PC-9 (cell line): ENCODE measurements around the gene CPEB1. TPM values are rescaled to one million over a fixed set of nuclear protein-coding genes. Genes with fewer than 3 reads are reported as not detected.

ENCODE experiments used
- BruUV-seq: library from RNA; stranded (reverse); fragments of 400-500 nt; replicated peaks from 2 replicates; lab custom pipeline; 2021; lab: Mats Ljungman, UMichigan
- CTCF ChIA-PET: fragments of 300-600 bp; sonication (Branson Sonifier 250); formaldehyde crosslinking; loops from one replicate; lab custom pipeline; 2022; ENCODE audit warnings: antibody characterized with exemption; lab: Charles Lee
- POLR2A ChIA-PET: fragments of 300-600 bp; sonication (Branson Sonifier 250); formaldehyde crosslinking; loops from one replicate; lab custom pipeline; 2022; ENCODE audit warnings: antibody characterized with exemption; ENCODE audit not compliant: unreplicated experiment; lab: Charles Lee
- DNase-seq, 2 experiments: peaks; one replicate each; pipeline versions ENCODE4 v3.0.0 to v3.0.0-alpha.2; 2015 to 2022; ENCODE audit warnings: mixed read lengths in 1 of 2
- H2AFZ ChIP-seq: fragments of 200-600 bp; sonication (generic); 2 replicates; pipeline ENCODE4 v1.8.1; 2017; ENCODE audit warnings: antibody characterized with exemption
- H3F3A ChIP-seq: fragments of 200-600 bp; sonication (generic); 2 replicates; pipeline ENCODE4 v1.8.1; 2017; ENCODE audit warnings: antibody characterized with exemption, mild to moderate bottlenecking, low read depth; ENCODE audit not compliant: insufficient read depth
- H3K27ac ChIP-seq: fragments of 200-600 bp; sonication (generic); 2 replicates; pipeline ENCODE4 v1.6.1; 2016; ENCODE audit warnings: mixed run types
- H3K27me3 ChIP-seq: fragments of 200-600 bp; sonication (generic); 2 replicates; pipeline ENCODE4 v1.6.1; 2016; ENCODE audit warnings: low read depth, mixed run types; ENCODE audit not compliant: insufficient read depth
- H3K36me3 ChIP-seq: fragments of 200-600 bp; sonication (generic); 2 replicates; pipeline ENCODE4 v1.6.1; 2016; ENCODE audit warnings: low read depth, mixed run types
- H3K4me1 ChIP-seq: fragments of 200-600 bp; sonication (generic); replicated peaks from 2 replicates; pipeline ENCODE4 v1.6.1; 2016; ENCODE audit warnings: mixed run types; ENCODE audit not compliant: insufficient read depth
- H3K4me2 ChIP-seq: fragments of 200-600 bp; sonication (generic); 2 replicates; pipeline ENCODE4 v1.6.1; 2017; ENCODE audit warnings: mixed run types
- H3K4me3 ChIP-seq: fragments of 200-600 bp; sonication (generic); 2 replicates; pipeline ENCODE4 v1.6.1; 2016; ENCODE audit warnings: mixed run types
- H3K79me2 ChIP-seq: fragments of 200-600 bp; sonication (generic); 2 replicates; pipeline ENCODE4 v1.6.1; 2017; ENCODE audit warnings: low read depth, mixed run types
- H3K9me2 ChIP-seq: fragments of 200-600 bp; sonication (generic); 2 replicates; pipeline ENCODE4 v1.8.1; 2017; ENCODE audit warnings: mild to moderate bottlenecking; ENCODE audit not compliant: insufficient read depth
- H3K9me3 ChIP-seq: fragments of 200-600 bp; sonication (generic); 2 replicates; pipeline ENCODE4 v1.8.1; 2016; ENCODE audit warnings: low read depth; ENCODE audit not compliant: insufficient read depth
- H4K20me1 ChIP-seq: fragments of 200-600 bp; sonication (generic); 2 replicates; pipeline ENCODE4 v1.8.1; 2017; ENCODE audit not compliant: insufficient read depth
- EZH2 ChIP-seq: fragments of 200-600 bp; sonication (generic); IDR thresholded peaks from 2 replicates; pipeline ENCODE4 v1.8.0; 2017; ENCODE audit warnings: antibody characterized with exemption, low read depth
- intact Hi-C: fragments of 100-400 bp; cut with micrococcal nuclease; formaldehyde crosslinking; loops from one replicate; pipeline ENCODE4 v1.10.0; 2022; ENCODE audit not compliant: unreplicated experiment
- total RNA-seq: library from RNA; stranded (reverse); gene quantifications from 2 replicates; pipeline ENCODE4 v1.2.3, GENCODE V29; 2021
- TF ChIP-seq, protein P1 (sequence below): fragments of 200-600 bp; sonication (generic); conservative IDR thresholded peaks from 2 replicates; pipeline ENCODE4 v1.6.1; 2017; ENCODE audit warnings: mixed run types, antibody characterized with exemption, mild to moderate bottlenecking, moderate library complexity

The CPEB1 gene
- total RNA-seq, 1 experiment from 2014 or later, result not detected

DNA sequence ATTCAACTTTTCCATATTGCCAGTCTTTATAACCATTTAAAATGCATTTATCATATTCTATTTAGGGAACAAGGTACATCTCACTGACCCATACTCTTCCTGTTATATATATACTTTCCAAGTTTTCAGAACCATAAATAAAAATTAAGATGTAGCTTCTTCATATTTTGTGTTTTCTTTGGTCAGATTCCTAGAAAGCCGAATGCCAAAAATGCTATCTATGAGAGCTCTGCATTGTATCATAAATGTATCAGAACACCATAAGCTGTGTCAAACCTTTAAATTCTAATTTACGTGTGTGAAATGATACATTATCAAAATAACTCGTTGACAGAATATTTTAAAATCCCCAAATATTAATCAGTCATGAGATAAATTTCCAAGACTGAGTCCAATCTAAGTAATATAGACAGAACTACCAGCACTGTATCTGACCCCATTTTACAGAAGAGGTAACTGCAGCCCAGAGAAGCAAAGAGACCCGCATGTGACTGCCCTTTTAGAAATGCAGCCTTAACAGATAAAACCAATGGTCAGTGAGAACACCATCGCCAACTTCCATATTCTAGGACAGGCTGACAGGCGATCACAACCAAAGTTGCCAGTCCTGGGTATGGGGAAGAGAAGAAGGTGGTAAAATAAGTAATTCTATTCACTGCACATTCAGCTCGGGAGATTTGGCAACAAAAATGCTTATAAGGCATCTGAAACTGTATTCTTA lies 90.7 kb downstream of the CPEB1 start:
- intact Hi-C loops, result no loop called here
- CTCF ChIA-PET, result no interaction called here
- no TSS peak for BruUV-seq

DNA sequence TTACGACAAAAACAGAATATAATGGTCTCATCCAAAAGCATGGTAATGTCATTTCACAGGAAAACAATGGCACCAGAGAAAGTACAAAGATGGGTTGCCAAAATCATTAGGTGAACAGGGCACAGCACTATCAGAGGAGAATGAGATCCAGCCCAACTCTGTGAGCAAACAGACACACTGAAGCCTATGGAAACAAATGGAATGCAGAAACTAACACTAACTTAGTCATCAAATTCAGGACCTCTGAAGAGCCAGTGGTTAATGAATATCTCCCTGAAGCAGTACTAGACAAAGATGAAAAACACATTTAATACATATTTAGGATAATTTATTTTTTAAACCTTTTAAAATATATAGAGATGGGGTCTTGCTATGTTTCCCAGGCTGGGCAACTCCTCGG lies 92.3 kb downstream of the CPEB1 start:
- no peak overlapping the region for H3K27ac ChIP-seq
- no TSS peak for BruUV-seq
- intact Hi-C loops, result no loop called here

More for the DNA sequence above, 90.7 kb downstream of the CPEB1 start:
- DNase-seq, result no peak
- H3K9me3 ChIP-seq, result no peaks in the 10 kb centered on the region
- H3K4me2 ChIP-seq, result no peak overlapping the region
- no peaks in the 10 kb centered on the region for H3K4me1 ChIP-seq
- POLR2A ChIA-PET, result interaction anchor here (0.7 kb wide), 1 partner anchor 61 kb away, joined by 4 read pairs; no protein-coding TSS in a partner anchor
- no peaks in the 10 kb centered on the region for H3K9me2 ChIP-seq
- H3K4me3 ChIP-seq, result no peak overlapping the region
- TF ChIP-seq, protein P1, sequence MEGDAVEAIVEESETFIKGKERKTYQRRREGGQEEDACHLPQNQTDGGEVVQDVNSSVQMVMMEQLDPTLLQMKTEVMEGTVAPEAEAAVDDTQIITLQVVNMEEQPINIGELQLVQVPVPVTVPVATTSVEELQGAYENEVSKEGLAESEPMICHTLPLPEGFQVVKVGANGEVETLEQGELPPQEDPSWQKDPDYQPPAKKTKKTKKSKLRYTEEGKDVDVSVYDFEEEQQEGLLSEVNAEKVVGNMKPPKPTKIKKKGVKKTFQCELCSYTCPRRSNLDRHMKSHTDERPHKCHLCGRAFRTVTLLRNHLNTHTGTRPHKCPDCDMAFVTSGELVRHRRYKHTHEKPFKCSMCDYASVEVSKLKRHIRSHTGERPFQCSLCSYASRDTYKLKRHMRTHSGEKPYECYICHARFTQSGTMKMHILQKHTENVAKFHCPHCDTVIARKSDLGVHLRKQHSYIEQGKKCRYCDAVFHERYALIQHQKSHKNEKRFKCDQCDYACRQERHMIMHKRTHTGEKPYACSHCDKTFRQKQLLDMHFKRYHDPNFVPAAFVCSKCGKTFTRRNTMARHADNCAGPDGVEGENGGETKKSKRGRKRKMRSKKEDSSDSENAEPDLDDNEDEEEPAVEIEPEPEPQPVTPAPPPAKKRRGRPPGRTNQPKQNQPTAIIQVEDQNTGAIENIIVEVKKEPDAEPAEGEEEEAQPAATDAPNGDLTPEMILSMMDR, result no peak
- TF ChIP-seq EZH2, result no peak
- H3K36me3 ChIP-seq, result no peaks in the 10 kb centered on the region
- H2AFZ ChIP-seq, result no peak overlapping the region
- H3K79me2 ChIP-seq, result no peaks in the 10 kb centered on the region
- 0 out of 2 replicates have a peak, but pooled peaks cover 15% of the 10 kb centered on the region for H3K27me3 ChIP-seq
- H4K20me1 ChIP-seq, result no peaks in the 10 kb centered on the region
- H3F3A ChIP-seq, result no peaks in the 10 kb centered on the region
- H3K27ac ChIP-seq, result no peak overlapping the region

DNA sequence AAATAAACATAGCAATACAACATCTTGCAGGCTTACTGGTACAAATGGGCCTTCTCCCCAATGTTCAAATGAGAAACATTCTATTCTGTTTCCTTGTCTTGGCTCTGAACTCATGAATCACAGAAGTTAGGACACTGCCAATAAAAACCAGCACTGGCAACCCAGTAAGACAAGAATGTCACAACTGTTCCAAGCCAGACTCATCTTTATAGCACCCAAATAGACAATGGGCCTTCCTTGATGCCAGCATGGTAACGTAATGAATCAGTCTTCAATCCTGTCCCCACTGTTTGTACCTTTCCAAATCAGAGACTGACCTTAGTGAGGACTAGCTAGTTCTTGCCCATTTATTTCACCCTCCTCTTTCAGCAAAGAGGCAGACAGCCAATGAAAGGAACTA lies 92.8 kb downstream of the CPEB1 start:
- H3K4me1 ChIP-seq, result no peaks in the 10 kb centered on the region
- no peak overlapping the region for H3K27ac ChIP-seq
- no peak overlapping the region for H3K4me2 ChIP-seq
- no peak overlapping the region for H2AFZ ChIP-seq
- intact Hi-C loops, result no loop called here
- no peak for DNase-seq
- H3F3A ChIP-seq, result no peaks in the 10 kb centered on the region
- peaks cover 27% of the 10 kb centered on the region; the same call in 1 of the 2 replicates for H3K27me3 ChIP-seq
- CTCF ChIA-PET, result interaction anchor here (0.5 to 0.6 kb wide), 2 partner anchors 9 to 14 kb away, joined by 3 to 16 read pairs; partner anchors contain the start of gene RPS17
- H3K9me3 ChIP-seq, result no peaks in the 10 kb centered on the region
- POLR2A ChIA-PET, result no interaction called here
- H3K36me3 ChIP-seq, result no peaks in the 10 kb centered on the region
- TF ChIP-seq, protein P1, result no peak
- no peak for TF ChIP-seq EZH2
- no TSS peak for BruUV-seq
- H3K9me2 ChIP-seq, result no peaks in the 10 kb centered on the region
- no peaks in the 10 kb centered on the region for H4K20me1 ChIP-seq
- H3K4me3 ChIP-seq, result no peak overlapping the region
- no peaks in the 10 kb centered on the region for H3K79me2 ChIP-seq

More for the DNA sequence above, 92.3 kb downstream of the CPEB1 start:
- Histone ChIP-seq H3K9me2 (no peaks in the 10 kb centered on the region), H3K9me3 (no peaks in the 10 kb centered on the region), H2AFZ (no peak overlapping the region), H3K4me3 (no peak overlapping the region), H3K4me2 (no peak overlapping the region), H3K4me1 (no peaks in the 10 kb centered on the region), H3K79me2 (no peaks in the 10 kb centered on the region), H4K20me1 (no peaks in the 10 kb centered on the region), H3K36me3 (no peaks in the 10 kb centered on the region), H3F3A (no peaks in the 10 kb centered on the region), H3K27me3 (peaks cover 27% of the 10 kb centered on the region; the same call in 1 of the 2 replicates)
- no peak for DNase-seq
- no peak for TF ChIP-seq EZH2
- TF ChIP-seq, protein P1, result no peak
- ChIA-PET CTCF (no interaction called here), POLR2A (no interaction called here)
